IPS-11a (cell line): ENCODE data around the gene PRC1.
"Not testable (repeated sequence)": the region's sequence is repeated elsewhere in the genome, so short reads cannot be mapped to it uniquely, and the experiment has no call there.

ENCODE experiments used
- H3K4me3 ChIP-seq: one replicate; pipeline ENCODE4 v1.5.1; 2013; ENCODE audit warnings: low read depth, low read length, control low read depth

PRC1 gene, protein sequence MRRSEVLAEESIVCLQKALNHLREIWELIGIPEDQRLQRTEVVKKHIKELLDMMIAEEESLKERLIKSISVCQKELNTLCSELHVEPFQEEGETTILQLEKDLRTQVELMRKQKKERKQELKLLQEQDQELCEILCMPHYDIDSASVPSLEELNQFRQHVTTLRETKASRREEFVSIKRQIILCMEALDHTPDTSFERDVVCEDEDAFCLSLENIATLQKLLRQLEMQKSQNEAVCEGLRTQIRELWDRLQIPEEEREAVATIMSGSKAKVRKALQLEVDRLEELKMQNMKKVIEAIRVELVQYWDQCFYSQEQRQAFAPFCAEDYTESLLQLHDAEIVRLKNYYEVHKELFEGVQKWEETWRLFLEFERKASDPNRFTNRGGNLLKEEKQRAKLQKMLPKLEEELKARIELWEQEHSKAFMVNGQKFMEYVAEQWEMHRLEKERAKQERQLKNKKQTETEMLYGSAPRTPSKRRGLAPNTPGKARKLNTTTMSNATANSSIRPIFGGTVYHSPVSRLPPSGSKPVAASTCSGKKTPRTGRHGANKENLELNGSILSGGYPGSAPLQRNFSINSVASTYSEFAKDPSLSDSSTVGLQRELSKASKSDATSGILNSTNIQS

GRCh38 chr15:90994417-90995311 lies at the start of gene PRC1:
PRC1 (minus strand) TSS chr15:90994535; CDS start chr15:90994417, 118 bp downstream.
- H3K4me3 ChIP-seq: peak within 1 kb of the TSS; percentile 95

DNA sequence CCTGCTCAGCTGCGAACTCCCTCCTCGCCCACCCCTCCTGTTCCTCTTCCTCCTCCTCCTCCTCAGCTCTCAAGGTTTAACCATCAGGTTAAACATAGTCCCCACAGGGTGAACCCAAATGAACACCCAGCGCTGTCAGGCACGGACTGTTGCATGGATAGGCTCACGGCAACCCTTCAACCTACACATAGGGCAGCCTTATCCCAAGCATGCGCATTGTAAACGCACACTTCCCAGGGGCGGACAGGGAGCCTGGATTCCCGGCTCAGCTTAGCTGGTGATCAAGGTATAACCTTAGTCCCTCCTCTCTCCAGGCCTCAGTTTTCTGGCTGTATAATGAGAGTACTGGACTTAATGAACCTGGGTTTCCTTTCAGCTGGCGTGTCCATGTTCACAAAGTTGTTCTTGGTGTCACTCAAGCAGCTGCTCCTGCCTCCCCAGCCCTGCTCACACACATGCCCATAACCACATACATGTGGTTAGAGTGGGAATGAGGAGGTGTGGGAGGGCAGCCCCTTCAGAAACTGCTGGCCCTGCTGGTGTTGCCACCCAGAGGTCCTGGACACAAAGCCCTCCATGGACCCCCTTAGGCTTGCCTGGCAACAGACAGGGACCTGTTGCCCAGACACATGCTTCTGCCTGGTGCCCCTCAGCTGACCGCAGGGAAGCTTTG lies 49.0 kb upstream of the PRC1 start:
- H3K4me3 ChIP-seq: no peak overlapping the region

- no peak overlapping the region for H3K4me3 ChIP-seq
Observed at GRCh38 chr15:91040856-91041255, 46.5 kb upstream of the PRC1 start.

DNA sequence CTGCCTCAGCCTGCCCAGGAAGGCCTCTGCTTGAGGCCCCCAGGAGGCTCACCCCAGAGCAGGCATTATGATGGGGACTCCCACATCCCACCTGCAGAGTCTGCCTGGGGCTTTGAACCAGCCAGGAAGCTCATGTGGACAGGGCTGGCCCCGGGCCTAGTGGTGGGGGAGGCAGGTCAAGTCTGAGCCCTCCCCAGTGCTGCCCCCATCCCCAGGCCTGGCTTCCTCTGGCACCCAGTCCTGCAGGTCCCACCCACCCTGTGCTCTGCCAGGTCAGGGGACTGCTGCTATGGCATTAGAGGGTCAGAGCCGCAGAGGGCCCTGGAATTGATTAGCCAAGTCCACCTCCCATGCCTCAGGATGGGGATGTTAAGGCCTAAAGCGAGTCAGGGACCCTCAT lies 45.7 kb upstream of the PRC1 start:
- H3K4me3 ChIP-seq: no peak overlapping the region

GRCh38 chr15:91032919-91033803 lies 38.8 kb upstream of the PRC1 start:
- H3K4me3 ChIP-seq: no peak overlapping the region

- H3K4me3 ChIP-seq: no peak overlapping the region
Observed at GRCh38 chr15:91031796-91032195, 37.5 kb upstream of the PRC1 start.

- no peak overlapping the region for H3K4me3 ChIP-seq
Observed at GRCh38 chr15:91027677-91028076, 33.3 kb upstream of the PRC1 start.

- no peak overlapping the region for H3K4me3 ChIP-seq
Observed at GRCh38 chr15:91023720-91024119, 29.4 kb upstream of the PRC1 start.

DNA sequence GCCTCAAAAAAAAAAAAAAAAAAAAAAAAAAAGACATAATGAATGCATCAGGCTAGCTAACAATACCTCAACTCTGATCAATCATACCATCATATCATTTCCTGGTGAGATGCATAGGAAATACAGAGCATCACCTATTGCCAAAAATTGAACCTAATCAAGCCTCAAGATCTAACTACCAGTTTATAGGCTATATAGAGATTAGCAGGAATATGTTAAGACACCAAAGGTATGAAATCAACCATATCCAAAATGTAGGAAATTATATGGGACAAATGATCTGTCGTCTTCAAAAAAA lies 28.4 kb upstream of the PRC1 start:
- H3K4me3 ChIP-seq: peak overlapping the region; percentile 97

- peak within 1 kb of the TSS; percentile 97 for H3K4me3 ChIP-seq
Observed at GRCh38 chr15:91022075-91022831, 27.9 kb upstream of the PRC1 start, which contains the start of gene VPS33B. VPS33B (minus strand) TSS chr15:91022594; CDS start chr15:91022249, 345 bp downstream.

GRCh38 chr15:91021516-91022074 lies 27.3 kb upstream of the PRC1 start:
- peak overlapping the region; percentile 97 for H3K4me3 ChIP-seq

DNA sequence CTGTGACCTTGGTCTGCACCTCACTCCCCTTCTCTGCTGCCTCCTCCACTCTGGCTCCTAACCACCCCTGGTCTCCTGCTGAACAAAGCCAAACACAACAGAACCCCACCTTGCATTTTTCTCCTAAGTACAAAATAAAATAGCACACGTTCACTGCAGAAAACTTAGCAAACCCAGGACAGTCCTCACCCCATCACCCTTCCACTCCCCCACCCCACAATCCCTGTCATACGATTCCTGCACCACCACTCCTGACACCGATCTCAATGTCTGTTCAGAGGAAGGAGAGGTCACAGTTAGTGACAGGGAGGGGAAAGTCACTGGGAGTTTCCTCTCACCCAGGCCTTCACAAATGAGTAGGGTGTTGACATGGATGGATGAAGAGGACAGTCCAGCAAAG lies 23.8 kb upstream of the PRC1 start:
- H3K4me3 ChIP-seq: no peak overlapping the region

- no peak overlapping the region for H3K4me3 ChIP-seq
Observed at GRCh38 chr15:91017716-91018115, 23.4 kb upstream of the PRC1 start.

DNA sequence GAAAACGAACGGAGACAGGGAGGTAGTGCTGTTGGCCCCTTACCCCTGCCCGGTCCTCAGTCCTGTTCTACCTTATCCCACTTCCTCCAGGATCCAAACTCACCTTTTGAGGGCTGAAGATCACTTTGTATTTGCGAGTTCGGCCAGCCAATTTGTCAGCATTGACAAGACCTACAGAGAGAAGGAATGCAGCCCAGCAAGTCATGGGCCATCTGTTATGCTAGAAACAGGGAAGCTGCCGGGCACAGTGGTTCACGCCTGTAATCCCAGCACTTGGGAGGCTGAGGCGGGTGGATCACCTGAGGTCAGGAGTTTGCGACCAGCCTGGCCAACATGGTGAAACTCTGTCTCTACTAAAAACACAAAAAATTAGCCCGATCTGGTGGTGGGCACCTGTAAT lies 19.4 kb upstream of the PRC1 start:
- H3K4me3 ChIP-seq: not testable (repeated sequence)

DNA sequence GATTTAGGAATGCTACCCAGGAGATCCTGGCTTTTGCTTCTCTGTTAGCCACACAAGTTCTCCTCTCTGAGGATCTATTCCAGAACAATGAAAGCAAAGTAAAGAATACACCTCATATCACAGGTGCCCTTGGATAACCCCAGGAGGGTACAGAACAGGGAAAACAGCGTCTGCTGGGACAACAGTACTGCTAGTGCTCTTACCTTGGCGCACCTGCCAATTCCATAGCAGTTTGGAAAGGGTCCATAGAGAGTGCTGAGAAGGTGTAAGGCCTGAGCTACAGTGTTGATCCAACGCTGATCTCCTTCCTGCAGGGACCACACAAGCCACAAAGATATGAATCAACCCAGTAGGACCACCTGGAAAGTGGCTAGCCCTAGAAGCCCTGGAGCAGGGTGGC lies 12.9 kb upstream of the PRC1 start:
- H3K4me3 ChIP-seq: no peak overlapping the region

- H3K4me3 ChIP-seq: no peak overlapping the region
Observed at GRCh38 chr15:91001209-91001608, 6.9 kb upstream of the PRC1 start.

DNA sequence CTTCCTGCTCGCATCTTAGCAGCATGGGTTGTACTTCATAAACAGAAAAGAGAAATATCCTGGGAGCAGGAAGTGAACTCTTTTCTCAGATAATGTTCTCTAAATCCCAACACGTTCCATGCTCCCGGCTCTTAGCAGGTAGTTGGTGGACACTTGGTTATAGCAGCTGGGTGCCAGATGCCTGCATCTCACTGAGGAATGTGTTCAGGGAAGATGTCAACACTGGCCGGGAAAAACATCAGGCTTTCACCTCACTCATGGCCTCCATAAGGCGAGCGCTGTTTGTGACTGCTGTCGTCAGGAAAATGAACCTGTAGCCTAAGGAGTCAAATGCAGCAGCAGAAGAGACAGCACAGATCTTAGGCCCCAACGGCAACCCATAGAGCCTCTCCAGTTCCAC lies 4.4 kb upstream of the PRC1 start:
- H3K4me3 ChIP-seq: no peak overlapping the region

GRCh38 chr15:90994059-90994416 lies 297 bp downstream of the PRC1 start:
- H3K4me3 ChIP-seq: peak overlapping the region; percentile 95
